Liver (tissue), 3 donors: ENCODE measurements around the gene PNLIPRP2.

ENCODE experiments used
- CTCF ChIP-seq: fragments of 150-350 bp; IDR thresholded peaks from 2 replicates; pipeline ENCODE4 v1.5.1; 2017; ENCODE audit warnings: improper control_type of control experiment, low read depth, low read length; ENCODE audit not compliant: missing input control
- EGR1 ChIP-seq, 2 donors: IDR thresholded peaks; 2 replicates each; pipeline ENCODE4 v1.6.1; 2016 to 2018; ENCODE audit warnings: antibody characterized with exemption in 2 of 2, low read depth in 2 of 2
- GABPA ChIP-seq, 2 donors: IDR thresholded peaks in 1 of 2; conservative IDR thresholded peaks in 1 of 2; 2 replicates each; pipeline ENCODE4 v1.6.1; 2016; ENCODE audit warnings: antibody characterized with exemption in 2 of 2, mild to moderate bottlenecking in 1 of 2, moderate library complexity in 1 of 2
- JUND ChIP-seq, 2 donors: IDR thresholded peaks; 2 replicates each; pipeline ENCODE4 v1.6.1; 2016; ENCODE audit warnings: antibody characterized with exemption in 2 of 2
- NR2F2 ChIP-seq: IDR thresholded peaks from 2 replicates; pipeline ENCODE4 v1.6.1; 2016; ENCODE audit warnings: antibody characterized with exemption
- RXRA ChIP-seq, 2 donors: IDR thresholded peaks; 2 replicates each; pipeline ENCODE4 v1.6.1; 2017 to 2018; ENCODE audit warnings: antibody characterized with exemption in 2 of 2, mild to moderate bottlenecking in 1 of 2
- TAF1 ChIP-seq: conservative IDR thresholded peaks from 2 replicates; pipeline ENCODE4 v1.6.1; 2016; ENCODE audit warnings: antibody characterized with exemption, mild to moderate bottlenecking
- YY1 ChIP-seq: IDR thresholded peaks from 2 replicates; pipeline ENCODE4 v1.6.1; 2016; ENCODE audit warnings: antibody characterized with exemption, mild to moderate bottlenecking
- TF ChIP-seq, protein P1 (sequence below): IDR thresholded peaks from 2 replicates; pipeline ENCODE4 v1.6.1; 2016; ENCODE audit warnings: antibody characterized with exemption, mild to moderate bottlenecking
- TF ChIP-seq, protein P2 (sequence below): IDR thresholded peaks from 2 replicates; pipeline ENCODE4 v1.6.1; 2016; ENCODE audit warnings: antibody characterized with exemption
- donor health status: healthy.
- donor health status: healthy.

DNA sequence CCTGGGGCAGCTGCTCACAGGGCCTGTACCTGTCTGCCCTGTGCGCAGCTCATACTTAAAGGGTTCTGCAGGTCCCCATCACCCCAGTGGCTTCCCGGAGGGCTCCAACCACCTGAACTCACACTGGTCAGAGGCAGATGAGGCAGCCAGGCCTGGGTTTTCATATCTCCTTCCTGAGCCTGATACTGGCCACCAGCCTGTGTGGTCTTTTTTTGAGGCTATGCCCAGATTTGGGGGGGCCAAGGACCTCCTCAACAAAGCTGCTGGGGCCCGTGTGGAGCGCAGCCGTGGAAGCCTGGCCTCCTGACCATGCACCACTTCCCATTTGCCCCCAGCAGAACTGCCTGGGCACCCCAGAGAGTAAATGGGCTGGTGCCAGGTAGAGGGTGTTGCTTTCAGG, 25.7 kb downstream of the PNLIPRP2 start:
- TF ChIP-seq CTCF, result no peak
- no peak for TF ChIP-seq GABPA (IDR thresholded peaks at IDR 0.05 in 1 of 2, conservative IDR thresholded peaks at IDR 0.05 in 1 of 2)
- no peak for TF ChIP-seq TAF1
- TF ChIP-seq RXRA (IDR thresholded peaks at IDR 0.05), result no peak
- no peak for TF ChIP-seq JUND (IDR thresholded peaks at IDR 0.05)
- TF ChIP-seq, protein P1, sequence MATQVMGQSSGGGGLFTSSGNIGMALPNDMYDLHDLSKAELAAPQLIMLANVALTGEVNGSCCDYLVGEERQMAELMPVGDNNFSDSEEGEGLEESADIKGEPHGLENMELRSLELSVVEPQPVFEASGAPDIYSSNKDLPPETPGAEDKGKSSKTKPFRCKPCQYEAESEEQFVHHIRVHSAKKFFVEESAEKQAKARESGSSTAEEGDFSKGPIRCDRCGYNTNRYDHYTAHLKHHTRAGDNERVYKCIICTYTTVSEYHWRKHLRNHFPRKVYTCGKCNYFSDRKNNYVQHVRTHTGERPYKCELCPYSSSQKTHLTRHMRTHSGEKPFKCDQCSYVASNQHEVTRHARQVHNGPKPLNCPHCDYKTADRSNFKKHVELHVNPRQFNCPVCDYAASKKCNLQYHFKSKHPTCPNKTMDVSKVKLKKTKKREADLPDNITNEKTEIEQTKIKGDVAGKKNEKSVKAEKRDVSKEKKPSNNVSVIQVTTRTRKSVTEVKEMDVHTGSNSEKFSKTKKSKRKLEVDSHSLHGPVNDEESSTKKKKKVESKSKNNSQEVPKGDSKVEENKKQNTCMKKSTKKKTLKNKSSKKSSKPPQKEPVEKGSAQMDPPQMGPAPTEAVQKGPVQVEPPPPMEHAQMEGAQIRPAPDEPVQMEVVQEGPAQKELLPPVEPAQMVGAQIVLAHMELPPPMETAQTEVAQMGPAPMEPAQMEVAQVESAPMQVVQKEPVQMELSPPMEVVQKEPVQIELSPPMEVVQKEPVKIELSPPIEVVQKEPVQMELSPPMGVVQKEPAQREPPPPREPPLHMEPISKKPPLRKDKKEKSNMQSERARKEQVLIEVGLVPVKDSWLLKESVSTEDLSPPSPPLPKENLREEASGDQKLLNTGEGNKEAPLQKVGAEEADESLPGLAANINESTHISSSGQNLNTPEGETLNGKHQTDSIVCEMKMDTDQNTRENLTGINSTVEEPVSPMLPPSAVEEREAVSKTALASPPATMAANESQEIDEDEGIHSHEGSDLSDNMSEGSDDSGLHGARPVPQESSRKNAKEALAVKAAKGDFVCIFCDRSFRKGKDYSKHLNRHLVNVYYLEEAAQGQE, result no peak
- TF ChIP-seq, protein P2, sequence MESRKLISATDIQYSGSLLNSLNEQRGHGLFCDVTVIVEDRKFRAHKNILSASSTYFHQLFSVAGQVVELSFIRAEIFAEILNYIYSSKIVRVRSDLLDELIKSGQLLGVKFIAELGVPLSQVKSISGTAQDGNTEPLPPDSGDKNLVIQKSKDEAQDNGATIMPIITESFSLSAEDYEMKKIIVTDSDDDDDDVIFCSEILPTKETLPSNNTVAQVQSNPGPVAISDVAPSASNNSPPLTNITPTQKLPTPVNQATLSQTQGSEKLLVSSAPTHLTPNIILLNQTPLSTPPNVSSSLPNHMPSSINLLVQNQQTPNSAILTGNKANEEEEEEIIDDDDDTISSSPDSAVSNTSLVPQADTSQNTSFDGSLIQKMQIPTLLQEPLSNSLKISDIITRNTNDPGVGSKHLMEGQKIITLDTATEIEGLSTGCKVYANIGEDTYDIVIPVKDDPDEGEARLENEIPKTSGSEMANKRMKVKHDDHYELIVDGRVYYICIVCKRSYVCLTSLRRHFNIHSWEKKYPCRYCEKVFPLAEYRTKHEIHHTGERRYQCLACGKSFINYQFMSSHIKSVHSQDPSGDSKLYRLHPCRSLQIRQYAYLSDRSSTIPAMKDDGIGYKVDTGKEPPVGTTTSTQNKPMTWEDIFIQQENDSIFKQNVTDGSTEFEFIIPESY, result no peak
- no peak for TF ChIP-seq YY1
- TF ChIP-seq NR2F2, result no peak
- no peak for TF ChIP-seq EGR1 (IDR thresholded peaks at IDR 0.05; ENCODE audit: low read depth in 2 of 2)
